Central memory CD8-positive, alpha-beta T cell (primary cell): ENCODE measurements around the gene CDH23.

Experiments used
- ATAC-seq: fragments of 150-1000 bp; cut with Tn5 transposase; replicated peaks from 2 replicates; pipeline ENCODE4 v1.10.0; 2022; ENCODE audit warnings: mild to moderate bottlenecking, moderate FRiP score, moderate number of reproducible peaks; ENCODE audit not compliant: poor library complexity, severe bottlenecking; ENCODE audit errors: extremely low read depth
- DNase-seq, 2 donors: peaks; one replicate each; pipeline ENCODE4 v3.0.0; 2021; ENCODE audit warnings: low spot score in 2 of 2
- H3K27ac Mint-ChIP-seq: one replicate; pipeline ENCODE4 v1.8.0; 2022; ENCODE audit warnings: low read depth, mild to moderate bottlenecking, moderate library complexity, mixed read lengths
- H3K27me3 Mint-ChIP-seq: one replicate; pipeline ENCODE4 v1.8.0; 2022; ENCODE audit warnings: mixed read lengths
- H3K36me3 Mint-ChIP-seq: one replicate; pipeline ENCODE4 v1.8.0; 2022; ENCODE audit warnings: mild to moderate bottlenecking, moderate library complexity, mixed read lengths; ENCODE audit not compliant: insufficient read depth
- H3K4me1 Mint-ChIP-seq: one replicate; pipeline ENCODE4 v1.8.0; 2022; ENCODE audit warnings: mixed read lengths
- H3K4me3 Mint-ChIP-seq: one replicate; pipeline ENCODE4 v1.8.0; 2022; ENCODE audit warnings: mild to moderate bottlenecking, moderate library complexity, mixed read lengths
- H3K9me3 Mint-ChIP-seq: one replicate; pipeline ENCODE4 v1.8.0; 2022; ENCODE audit warnings: mixed read lengths

CDH23 gene

DNA sequence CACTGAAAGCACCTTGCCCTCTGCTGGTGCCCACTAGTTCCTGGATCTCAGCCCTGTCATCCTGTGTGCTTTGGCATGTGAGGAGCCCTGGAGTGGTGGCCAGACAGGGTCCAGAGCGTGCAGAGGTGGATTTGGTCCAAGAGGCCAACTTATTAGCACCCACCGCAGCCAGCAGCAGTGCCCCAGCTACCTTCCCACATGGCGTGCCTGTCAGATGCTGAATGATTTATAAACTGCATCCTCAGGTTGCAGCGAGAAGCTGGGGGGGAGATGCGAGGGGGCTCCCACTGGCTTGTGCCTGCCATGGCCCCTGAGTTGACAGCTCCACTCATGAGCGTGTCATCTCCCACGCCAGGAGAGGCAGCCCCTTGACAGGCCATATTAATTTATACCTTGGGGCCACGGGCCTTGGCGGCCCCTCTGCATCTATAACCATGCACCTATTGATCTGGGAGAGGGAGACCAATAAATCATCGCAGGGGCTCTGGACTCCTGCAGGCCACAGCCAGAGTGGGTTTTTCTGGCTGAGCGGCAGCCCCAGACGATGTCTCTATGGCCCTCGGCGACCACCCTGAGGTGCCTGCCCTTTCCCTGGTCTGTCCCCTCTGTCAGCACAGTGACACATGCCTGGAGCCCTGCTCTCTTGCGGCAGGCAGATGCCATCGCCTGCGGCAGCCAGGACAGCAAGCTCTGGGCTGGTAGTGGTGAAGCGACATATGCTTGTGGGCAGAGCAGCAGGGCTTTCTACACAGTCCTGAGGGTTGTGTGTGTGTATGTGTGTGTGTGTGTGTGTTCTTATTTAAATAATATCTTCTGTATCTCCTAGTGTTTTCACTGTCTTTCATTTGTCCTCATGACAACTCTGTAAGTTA lies 120.8 kb downstream of the CDH23 start:
- H3K4me1 Mint-ChIP-seq: no peaks in the 10 kb centered on the region
- DNase-seq (no peak), ATAC-seq (no peak)
- no peaks in the 10 kb centered on the region for H3K36me3 Mint-ChIP-seq
- no peaks in the 10 kb centered on the region for H3K9me3 Mint-ChIP-seq
- peak overlapping the region; percentile 8 for H3K27ac Mint-ChIP-seq
- no peak overlapping the region for H3K4me3 Mint-ChIP-seq
- peaks cover 19% of the 10 kb centered on the region for H3K27me3 Mint-ChIP-seq

- no peaks in the 10 kb centered on the region for H3K4me1 Mint-ChIP-seq
- no peaks in the 10 kb centered on the region for H3K9me3 Mint-ChIP-seq
- H3K4me3 Mint-ChIP-seq: no peak overlapping the region
- no peak overlapping the region for H3K27ac Mint-ChIP-seq
- H3K36me3 Mint-ChIP-seq: no peaks in the 10 kb centered on the region
- DNase-seq (no peak), ATAC-seq (no peak)
- peaks cover 45% of the 10 kb centered on the region for H3K27me3 Mint-ChIP-seq
These were observed 123.3 kb downstream of the CDH23 start for GRCh38 chr10:71520042-71520441.

GRCh38 chr10:71521504-71522441 lies 125.1 kb downstream of the CDH23 start:
- Mint-ChIP-seq H3K27ac (no peak overlapping the region), H3K4me1 (no peaks in the 10 kb centered on the region), H3K4me3 (no peak overlapping the region), H3K27me3 (peaks cover 50% of the 10 kb centered on the region), H3K36me3 (no peaks in the 10 kb centered on the region), H3K9me3 (no peaks in the 10 kb centered on the region)
- DNase-seq (no peak), ATAC-seq (no peak)

DNA sequence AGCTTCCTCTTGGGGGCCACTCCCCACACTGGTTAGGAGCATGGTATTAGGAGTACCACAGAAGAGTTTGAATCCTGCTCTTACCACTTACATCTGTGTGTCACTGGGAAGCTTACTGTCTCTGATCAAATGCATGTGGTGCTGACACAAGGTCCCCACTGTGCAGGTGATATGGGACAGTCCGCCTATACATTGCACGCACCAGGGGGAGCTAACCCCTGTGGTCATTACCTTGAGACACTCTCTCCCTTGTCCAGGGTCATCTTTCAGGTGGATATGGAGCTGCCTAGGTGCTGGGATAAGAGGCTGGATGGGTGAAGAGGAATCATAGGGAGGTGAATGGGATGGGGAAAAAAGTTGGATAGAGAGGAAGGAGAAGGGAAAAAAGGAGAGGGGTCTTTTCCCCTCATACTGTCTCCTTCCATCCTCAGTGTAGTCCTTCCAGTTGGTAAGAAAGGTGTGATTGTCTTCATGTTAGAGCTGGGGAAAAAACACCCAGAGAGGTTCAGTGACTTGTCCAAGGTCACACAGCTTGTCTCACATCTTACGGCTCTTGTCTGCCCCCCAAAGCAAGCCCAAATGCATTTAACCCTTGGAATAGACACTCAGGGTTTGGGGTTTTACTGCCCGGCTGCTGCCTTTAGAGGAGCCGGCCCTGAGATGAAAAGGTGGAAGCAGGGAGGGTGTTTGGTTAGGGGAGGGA lies 125.9 kb downstream of the CDH23 start:
- H3K27me3 Mint-ChIP-seq: peaks cover 50% of the 10 kb centered on the region
- no peaks in the 10 kb centered on the region for H3K36me3 Mint-ChIP-seq
- DNase-seq (no peak), ATAC-seq (no peak)
- no peak overlapping the region for H3K27ac Mint-ChIP-seq
- no peaks in the 10 kb centered on the region for H3K9me3 Mint-ChIP-seq
- no peaks in the 10 kb centered on the region for H3K4me1 Mint-ChIP-seq
- no peak overlapping the region for H3K4me3 Mint-ChIP-seq

DNA sequence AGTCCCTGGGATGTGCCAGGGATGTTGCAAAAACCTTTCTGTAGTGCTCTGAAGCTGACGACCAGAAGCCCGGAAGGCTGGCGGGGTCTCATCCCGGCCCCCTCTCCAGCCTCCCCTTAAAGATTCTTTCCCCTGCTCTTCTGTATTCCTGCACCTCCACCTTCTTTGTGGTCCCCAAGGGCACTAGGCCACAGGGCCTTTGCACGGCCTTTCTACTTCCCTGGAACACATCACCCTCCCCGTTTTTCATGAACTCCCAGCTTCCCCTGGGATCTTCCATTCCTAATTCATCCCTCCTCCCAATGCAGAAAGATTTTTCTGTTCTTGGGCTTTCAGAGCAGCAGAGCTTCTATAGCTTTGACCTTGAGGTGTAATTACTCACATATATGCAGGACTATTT lies 127.0 kb downstream of the CDH23 start:
- DNase-seq (no peak), ATAC-seq (no peak)
- Mint-ChIP-seq H3K4me1 (no peaks in the 10 kb centered on the region), H3K9me3 (no peaks in the 10 kb centered on the region), H3K36me3 (no peaks in the 10 kb centered on the region), H3K4me3 (no peak overlapping the region), H3K27ac (no peak overlapping the region), H3K27me3 (peaks cover 50% of the 10 kb centered on the region)

- H3K36me3 Mint-ChIP-seq: no peaks in the 10 kb centered on the region
- no peak overlapping the region for H3K4me3 Mint-ChIP-seq
- ATAC-seq: no peak
- no peak overlapping the region for H3K27ac Mint-ChIP-seq
- H3K4me1 Mint-ChIP-seq: no peaks in the 10 kb centered on the region
- no peaks in the 10 kb centered on the region for H3K9me3 Mint-ChIP-seq
- peaks cover 50% of the 10 kb centered on the region for H3K27me3 Mint-ChIP-seq
- DNase-seq: no peak
These were observed 128.4 kb downstream of the CDH23 start for GRCh38 chr10:71525092-71525491.

DNA sequence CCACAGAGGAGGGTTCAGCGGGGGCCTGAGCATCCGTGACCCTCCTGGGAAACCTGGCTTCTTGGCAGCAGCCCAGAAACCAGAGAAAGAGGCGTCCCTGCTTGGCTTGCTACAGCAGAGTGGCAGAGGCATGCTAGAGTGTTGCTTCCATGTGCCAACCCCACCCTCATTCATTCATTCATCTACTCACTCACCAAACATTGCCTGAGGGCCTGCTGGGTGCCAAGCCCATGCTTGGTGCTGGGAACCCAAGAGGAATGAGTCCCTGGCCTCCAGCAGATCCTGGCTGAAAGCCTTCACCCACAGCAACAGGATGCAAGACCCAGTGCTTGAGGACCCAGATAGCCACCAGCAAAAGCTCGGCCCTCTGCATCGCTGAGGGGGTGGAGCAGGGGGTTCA lies 129.0 kb downstream of the CDH23 start:
- DNase-seq: no peak
- H3K27ac Mint-ChIP-seq: no peak overlapping the region
- H3K4me3 Mint-ChIP-seq: no peak overlapping the region
- H3K4me1 Mint-ChIP-seq: no peaks in the 10 kb centered on the region
- H3K36me3 Mint-ChIP-seq: no peaks in the 10 kb centered on the region
- H3K9me3 Mint-ChIP-seq: no peaks in the 10 kb centered on the region
- no peak for ATAC-seq
- H3K27me3 Mint-ChIP-seq: peaks cover 49% of the 10 kb centered on the region

DNA sequence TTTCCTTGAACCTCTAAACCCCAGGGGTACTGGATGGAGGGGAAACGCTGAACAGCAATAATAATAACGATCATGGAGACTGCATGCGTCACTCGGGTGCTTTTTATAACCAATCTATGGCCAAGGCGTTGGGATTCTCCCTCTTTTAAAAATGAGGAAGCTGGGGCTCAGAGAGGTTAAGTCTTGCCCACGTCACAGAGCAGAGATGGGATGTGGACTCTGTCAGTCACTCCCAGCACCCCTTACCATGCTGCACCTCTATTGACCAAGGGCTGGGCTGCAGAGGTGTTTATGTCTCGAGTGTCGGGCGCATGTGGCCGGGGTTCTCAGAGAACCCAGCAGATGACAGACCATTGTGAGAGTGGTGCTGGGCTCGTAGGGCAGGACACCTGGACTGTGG lies 129.9 kb downstream of the CDH23 start:
- DNase-seq: no peak
- Mint-ChIP-seq H3K27ac (no peak overlapping the region), H3K27me3 (peaks cover 40% of the 10 kb centered on the region), H3K4me3 (no peak overlapping the region), H3K36me3 (no peaks in the 10 kb centered on the region), H3K4me1 (peaks cover 2% of the 10 kb centered on the region), H3K9me3 (no peaks in the 10 kb centered on the region)
- ATAC-seq: no peak

- Mint-ChIP-seq H3K27ac (no peak overlapping the region), H3K27me3 (peaks cover 35% of the 10 kb centered on the region), H3K36me3 (no peaks in the 10 kb centered on the region), H3K4me1 (peaks cover 5% of the 10 kb centered on the region), H3K9me3 (no peaks in the 10 kb centered on the region), H3K4me3 (no peak overlapping the region)
- ATAC-seq (no peak), DNase-seq (no peak)
These were observed 130.4 kb downstream of the CDH23 start for GRCh38 chr10:71527135-71527534.

GRCh38 chr10:71528371-71529206 lies 131.9 kb downstream of the CDH23 start:
- Mint-ChIP-seq H3K4me1 (peaks cover 5% of the 10 kb centered on the region), H3K36me3 (no peaks in the 10 kb centered on the region), H3K9me3 (no peaks in the 10 kb centered on the region), H3K27me3 (peaks cover 20% of the 10 kb centered on the region), H3K27ac (no peak overlapping the region), H3K4me3 (no peak overlapping the region)
- no peak for DNase-seq
- ATAC-seq: no peak

DNA sequence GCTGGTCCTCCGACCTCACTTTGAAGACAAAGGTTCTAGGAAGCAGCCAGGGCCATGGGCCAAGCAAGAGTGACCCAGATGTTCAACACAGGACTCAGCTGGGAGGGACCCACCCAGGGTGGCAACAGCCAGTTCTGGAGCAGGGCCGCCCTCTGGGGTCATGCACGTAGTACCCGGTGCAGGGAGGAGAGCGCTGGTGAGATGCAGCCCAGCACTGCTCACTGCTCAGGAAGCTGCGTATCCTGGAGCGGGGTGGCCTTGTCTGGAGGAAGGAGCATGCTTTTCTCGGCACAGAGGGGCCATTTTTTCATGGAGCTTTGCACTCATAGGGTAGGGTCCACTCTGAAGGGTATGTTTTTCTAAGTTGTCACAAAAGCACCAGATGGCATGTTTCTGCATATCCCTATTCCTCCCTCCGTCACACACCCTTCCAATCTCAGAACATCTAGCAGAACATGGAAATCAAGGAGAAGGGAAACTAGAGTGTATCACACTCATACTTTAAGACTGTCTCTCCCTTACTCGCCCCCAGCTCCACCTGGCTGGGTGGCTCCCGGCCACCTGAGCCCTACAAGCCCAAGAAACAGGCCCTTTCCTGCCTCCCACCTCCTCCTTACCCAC lies 132.6 kb downstream of the CDH23 start:
- no peak overlapping the region for H3K27ac Mint-ChIP-seq
- H3K4me1 Mint-ChIP-seq: peaks cover 5% of the 10 kb centered on the region
- no peaks in the 10 kb centered on the region for H3K36me3 Mint-ChIP-seq
- H3K27me3 Mint-ChIP-seq: peaks cover 13% of the 10 kb centered on the region
- ATAC-seq (no peak), DNase-seq (no peak)
- H3K4me3 Mint-ChIP-seq: no peak overlapping the region
- H3K9me3 Mint-ChIP-seq: no peaks in the 10 kb centered on the region
